A673 (cell line): Measurements from ENCODE around the gene GCC1.

ENCODE experiments used
- CTCF ChIP-seq: fragments of 300-800, 200-600 bp; sonication (generic); conservative IDR thresholded peaks from 2 replicates; pipeline ENCODE4 v1.5.1; 2017; ENCODE audit warnings: low read depth, mild to moderate bottlenecking, antibody characterized with exemption, low read length, moderate library complexity, mixed read lengths
- EZH2 ChIP-seq: fragments of 200-600 bp; sonication (generic); IDR thresholded peaks from 2 replicates; pipeline ENCODE4 v1.6.1; 2017; ENCODE audit warnings: borderline replicate concordance, low read depth, mild to moderate bottlenecking, mixed read lengths, antibody characterized with exemption, low read length; ENCODE audit not compliant: poor library complexity, severe bottlenecking

DNA sequence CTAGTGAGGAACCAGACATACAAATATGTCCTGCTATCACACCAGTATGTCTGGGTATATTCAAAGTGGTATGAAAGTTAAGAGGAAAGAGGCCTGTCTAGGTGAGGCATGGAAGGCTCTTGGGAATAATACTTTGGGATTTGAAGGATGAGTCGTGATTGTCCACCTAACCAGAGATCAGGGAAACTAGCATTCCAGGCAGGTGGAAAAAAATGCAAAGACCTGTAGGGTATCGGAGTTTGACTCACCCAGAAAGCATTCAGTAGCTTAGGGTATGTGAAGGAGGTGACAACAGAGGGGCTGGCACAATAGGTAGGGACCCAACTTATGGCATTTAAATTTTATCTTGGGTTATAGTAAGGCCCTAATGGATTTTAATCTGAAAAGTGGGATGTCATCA is 950 bp upstream of the GCC1 start:
- no peak for TF ChIP-seq CTCF
- TF ChIP-seq EZH2, result no peak
